Psoas muscle (tissue), 8 donors: ENCODE data around the gene CDH4. TPM values are rescaled to one million over a fixed set of nuclear protein-coding genes. Genes with fewer than 3 reads are reported as not detected.

Source experiments
- ATAC-seq, 4 donors: fragments of 200-7000 bp; cut with Tn5 transposase; one replicate each; pipeline ENCODE4 v1.9.1; 2020; ENCODE audit warnings: moderate library complexity in 3 of 4, mild to moderate bottlenecking in 2 of 4
- DNase-seq, 2 donors: peaks; one replicate each; pipeline ENCODE4 v3.0.0-alpha.2; 2020
- H3K27ac ChIP-seq: fragments of 200-600 bp; one replicate; pipeline ENCODE4 v1.8.0; 2022
- H3K27me3 ChIP-seq, 3 donors: fragments of 200-600 bp in 1 of 3; one replicate each; pipeline versions ENCODE4 v1.6.1 to v1.8.0; 2013 to 2022; ENCODE audit warnings: low read length in 2 of 3, mild to moderate bottlenecking in 2 of 3, moderate library complexity in 1 of 3; ENCODE audit not compliant: insufficient read depth in 3 of 3
- H3K36me3 ChIP-seq, 2 donors: fragments of 200-600 bp in 1 of 2; one replicate each; pipeline versions ENCODE4 v1.6.1 to v1.8.0; 2013 to 2022; ENCODE audit warnings: low read depth in 1 of 2, mild to moderate bottlenecking in 1 of 2, moderate library complexity in 1 of 2; ENCODE audit not compliant: insufficient read depth in 1 of 2
- H3K4me1 ChIP-seq: fragments of 200-600 bp; one replicate; pipeline ENCODE4 v1.8.0; 2022
- H3K4me3 ChIP-seq: fragments of 200-600 bp; one replicate; pipeline ENCODE4 v1.8.0; 2022; ENCODE audit warnings: mild to moderate bottlenecking
- H3K9me3 ChIP-seq: fragments of 200-600 bp; one replicate; pipeline ENCODE4 v1.8.0; 2022
- WGBS, 3 donors: extraction: QIAGEN DNeasy Blood & Tissue Kit; methylation state at CpG; one replicate each; pipeline versions ENCODE4 v1.1.6 to v1.1.7; 2013; 5-methylcytosine and 5-hydroxymethylcytosine counted together
- intact Hi-C, 2 donors: fragments of 100-400 bp; cut with DNase I; formaldehyde crosslinking; loops; one replicate each; pipeline versions ENCODE4 v1.11.0 to v1.14.2; 2022
- polyA plus RNA-seq, 3 donors: library from polyadenylated mRNA; stranded (reverse); fragments of 200-250 nt; gene quantifications; one replicate each; pipeline ENCODE4 v1.2.3, GENCODE V29; 2013
- total RNA-seq, 4 donors: library from RNA; stranded (reverse); fragmentation: NEBNext Ultra II Directional in 2 of 4; extraction: Animal tissue kit (Norgen Biotek cat#: 25700) in 2 of 4; gene quantifications; one replicate each; pipeline versions ENCODE4 v1.2.1 to v1.2.4, GENCODE V29; 2021 to 2023
- TF ChIP-seq, protein P1 (sequence below): fragments of 200-600 bp; IDR thresholded peaks from one replicate; pipeline ENCODE4 v1.8.0; 2022; ENCODE audit warnings: antibody characterized with exemption
- donor health status: healthy with polysubstance abuse.
- donor health status: DM: no; HTN: no; CAD: no; lungs with moderate emphysema.
- donor health status: Bipolar disorder and iron deficiency.
- donor health status: healthy.
- donor health status: DM: yes; HTN: yes; CAD: no.
- donor health status: DM: no; HTN: no; CAD: no.
- donor health status: DM: no; HTN: no; CAD: no.
- donor health status: DM: yes; HTN: yes; CAD: no.

Gene CDH4
- total and polyA plus RNA-seq, 7 donors = 0.26 to 1.0 (median 0.34) TPM

DNA sequence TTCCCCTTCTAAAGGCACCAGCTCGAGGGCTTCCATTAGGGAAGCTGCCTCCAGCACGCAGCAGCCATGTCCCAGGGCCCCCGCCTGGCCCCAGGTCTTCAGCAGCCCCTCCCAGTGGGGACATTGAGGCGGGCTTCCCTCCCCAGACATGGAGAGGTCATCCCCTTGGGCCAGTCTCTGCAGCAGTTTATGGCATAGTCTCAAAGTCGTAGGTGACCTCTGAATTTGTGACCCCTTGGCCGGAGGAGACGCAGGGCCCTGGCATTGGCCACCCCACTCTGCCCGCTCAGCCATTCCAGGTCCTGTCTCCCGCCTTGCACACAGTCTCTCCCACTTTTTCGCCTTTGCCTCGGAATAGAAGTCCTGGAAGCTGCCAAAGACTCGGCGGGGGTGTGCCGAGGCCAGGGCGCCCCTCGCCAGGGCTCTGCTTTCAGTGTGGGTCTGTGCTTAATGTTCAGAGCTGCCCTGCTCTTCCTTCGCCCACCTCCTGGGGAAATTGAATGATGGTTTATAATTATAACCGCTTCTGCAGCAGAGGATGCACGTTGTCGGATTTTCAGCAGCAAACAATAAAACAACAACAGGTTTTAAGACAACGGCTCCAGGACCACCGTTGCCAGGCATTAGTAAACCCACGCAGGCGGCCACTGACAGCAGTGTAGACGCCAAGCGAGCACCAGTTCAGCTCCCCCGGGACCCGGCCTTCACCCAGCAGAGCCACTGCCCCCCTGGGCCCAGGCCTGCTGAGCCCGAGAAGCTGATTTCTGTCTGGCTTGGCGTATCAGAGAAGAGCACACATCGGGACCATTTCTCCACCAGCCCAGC, 626.6 kb downstream of the CDH4 start:
- Histone ChIP-seq H3K4me1 (no peaks in the 10 kb centered on the region), H3K9me3 (no peaks in the 10 kb centered on the region), H3K4me3 (no peak overlapping the region), H3K27ac (no peak overlapping the region), H3K36me3 (no peaks in the 10 kb centered on the region), H3K27me3 (peaks cover 0 to 3% (median 2%) of the 10 kb centered on the region in 3 donors)
- WGBS, 3 donors = 84 to 86% (median 84%) methylated on average over 31 of the region's 31 CpGs
- TF ChIP-seq, protein P1, sequence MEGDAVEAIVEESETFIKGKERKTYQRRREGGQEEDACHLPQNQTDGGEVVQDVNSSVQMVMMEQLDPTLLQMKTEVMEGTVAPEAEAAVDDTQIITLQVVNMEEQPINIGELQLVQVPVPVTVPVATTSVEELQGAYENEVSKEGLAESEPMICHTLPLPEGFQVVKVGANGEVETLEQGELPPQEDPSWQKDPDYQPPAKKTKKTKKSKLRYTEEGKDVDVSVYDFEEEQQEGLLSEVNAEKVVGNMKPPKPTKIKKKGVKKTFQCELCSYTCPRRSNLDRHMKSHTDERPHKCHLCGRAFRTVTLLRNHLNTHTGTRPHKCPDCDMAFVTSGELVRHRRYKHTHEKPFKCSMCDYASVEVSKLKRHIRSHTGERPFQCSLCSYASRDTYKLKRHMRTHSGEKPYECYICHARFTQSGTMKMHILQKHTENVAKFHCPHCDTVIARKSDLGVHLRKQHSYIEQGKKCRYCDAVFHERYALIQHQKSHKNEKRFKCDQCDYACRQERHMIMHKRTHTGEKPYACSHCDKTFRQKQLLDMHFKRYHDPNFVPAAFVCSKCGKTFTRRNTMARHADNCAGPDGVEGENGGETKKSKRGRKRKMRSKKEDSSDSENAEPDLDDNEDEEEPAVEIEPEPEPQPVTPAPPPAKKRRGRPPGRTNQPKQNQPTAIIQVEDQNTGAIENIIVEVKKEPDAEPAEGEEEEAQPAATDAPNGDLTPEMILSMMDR = no peak
- ATAC-seq (no peak), DNase-seq (peak in 1 of 2 donors; percentile 38)
- intact Hi-C loops = no loop called here

DNA sequence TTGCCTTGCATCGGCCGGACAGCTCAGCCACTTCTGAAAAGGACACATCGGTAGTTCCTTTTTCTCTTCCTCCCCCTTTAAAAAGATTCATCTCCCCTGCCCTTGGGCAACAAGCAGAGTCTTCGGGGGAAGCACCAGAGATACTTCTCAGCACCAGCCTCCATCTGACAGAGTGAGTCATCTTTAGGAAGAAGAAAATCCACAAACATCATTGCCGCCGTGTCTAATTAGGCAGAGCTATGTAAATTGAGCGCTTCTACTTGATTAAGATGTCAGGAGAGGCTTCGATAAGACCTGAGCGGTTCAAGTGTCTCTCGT, 627.2 kb downstream of the CDH4 start:
- intact Hi-C loops = no loop called here
- DNase-seq (no peak), ATAC-seq (no peak)
- Histone ChIP-seq H3K27ac (no peak overlapping the region), H3K9me3 (no peaks in the 10 kb centered on the region), H3K27me3 (peaks cover 0 to 6% (median 2%) of the 10 kb centered on the region in 3 donors), H3K36me3 (no peaks in the 10 kb centered on the region), H3K4me1 (no peaks in the 10 kb centered on the region), H3K4me3 (no peak overlapping the region)
- WGBS, 3 donors = 83 to 89% (median 89%) methylated on average over 10 of the region's 10 CpGs
- TF ChIP-seq, protein P1 = no peak

- no peak for ATAC-seq
- H3K9me3 ChIP-seq = no peaks in the 10 kb centered on the region
- no peak overlapping the region for H3K27ac ChIP-seq
- H3K27me3 ChIP-seq = peaks cover 0 to 6% (median 2%) of the 10 kb centered on the region in 3 donors
- TF ChIP-seq, protein P1 = no peak
- WGBS, 3 donors = 91 to 93% (median 92%) methylated on average over 19 of the region's 19 CpGs
- no peak for DNase-seq
- H3K4me1 ChIP-seq = no peaks in the 10 kb centered on the region
- no peak overlapping the region for H3K4me3 ChIP-seq
- no peaks in the 10 kb centered on the region for H3K36me3 ChIP-seq
- intact Hi-C loops = no loop called here
These were observed 627.6 kb downstream of the CDH4 start for GRCh38 chr20:61879694-61880093.

DNA sequence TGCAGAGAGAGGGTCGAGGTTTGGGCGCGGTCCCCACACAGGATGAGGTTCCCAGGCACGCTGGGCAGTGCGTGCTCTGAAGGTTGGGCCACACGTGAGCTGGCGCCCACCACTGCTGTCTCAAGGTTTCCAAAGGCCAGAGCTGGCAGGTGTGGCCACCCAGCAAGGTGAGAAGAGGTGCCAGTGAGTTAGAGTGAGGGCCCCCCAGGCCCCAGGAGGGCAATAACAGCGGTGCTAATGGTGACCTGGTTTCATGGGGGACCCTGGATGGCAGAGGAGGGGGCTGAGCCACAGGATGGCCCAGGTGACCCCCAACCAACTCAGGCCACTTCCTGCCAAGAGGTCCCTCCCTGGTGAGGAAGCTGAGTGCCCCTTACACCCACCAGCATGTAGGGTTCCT, 628.6 kb downstream of the CDH4 start:
- DNase-seq (peak in 1 of 2 donors; percentile 26), ATAC-seq (no peak)
- no peak overlapping the region for H3K4me3 ChIP-seq
- peaks cover 0 to 6% (median 2%) of the 10 kb centered on the region in 3 donors for H3K27me3 ChIP-seq
- intact Hi-C loops = no loop called here
- no peaks in the 10 kb centered on the region for H3K9me3 ChIP-seq
- WGBS, 3 donors = 88 to 90% (median 90%) methylated on average over 8 of the region's 8 CpGs
- no peaks in the 10 kb centered on the region for H3K36me3 ChIP-seq
- TF ChIP-seq, protein P1 = no peak
- no peaks in the 10 kb centered on the region for H3K4me1 ChIP-seq
- H3K27ac ChIP-seq = no peak overlapping the region
